ENCODE data around the gene SP140L. TPM values are rescaled to one million over a fixed set of nuclear protein-coding genes. Genes with fewer than 3 reads are reported as not detected.

SP140L gene
- total RNA-seq, 1 experiment from 2014 or later, result 16.6 TPM

DNA sequence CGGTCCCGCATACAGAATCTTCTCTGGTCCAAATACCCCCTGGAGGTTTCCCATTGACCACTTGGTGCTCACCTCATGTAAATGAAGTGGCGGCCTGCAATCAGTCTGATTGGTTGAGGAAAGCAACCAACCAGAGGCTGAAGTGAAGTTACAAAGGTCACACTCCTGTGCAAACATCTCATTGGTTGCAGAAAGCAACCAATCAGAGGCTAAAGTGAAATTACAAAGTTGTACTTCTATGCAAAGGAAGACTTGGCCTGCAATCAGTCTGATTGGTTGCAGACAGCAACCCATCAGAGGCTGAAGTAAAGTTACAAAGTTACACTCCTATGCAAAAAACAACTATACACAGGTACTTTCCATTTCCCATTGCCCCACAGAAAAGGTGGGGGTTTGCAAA is 86.5 kb downstream of the SP140L start:
- in situ Hi-C loops (cut with HindIII; ENCODE audit: low pct_unique_long_range_greater_than_20kb, low sequenced_read_pairs) (no loop called here), intact Hi-C loops (cut with micrococcal nuclease; ENCODE audit: unreplicated experiment) (no loop called here)
- ChIA-PET POLR2A (no interaction called here), CTCF (no interaction called here)
- H3K36me3 ChIP-seq (ENCODE audit: control insufficient read depth, insufficient read depth, low read length), result no peaks in the 10 kb centered on the region
- BruUV-seq (replicated peaks), result no TSS peak
- H3K9me3 ChIP-seq (ENCODE audit: control insufficient read depth, insufficient read depth, low read depth, low read length), result no peaks in the 10 kb centered on the region
- H3K4me3 ChIP-seq (ENCODE audit: low read depth in 2 of 2, low read length in 2 of 2), result no peak overlapping the region
- no peak for DNase-seq (ENCODE audit: low read depth, low spot score)
- H3K27ac ChIP-seq (ENCODE audit: low read length), result no peak overlapping the region
- TF ChIP-seq TCF7L2 (IDR thresholded peaks at IDR 0.05; ENCODE audit: low read depth, low read length) (no peak), SIN3A (IDR thresholded peaks at IDR 0.05; ENCODE audit: borderline replicate concordance, insufficient read depth, low read depth, low read length) (no peak), POLR2AphosphoS5 (IDR thresholded peaks at IDR 0.05; ENCODE audit: low read depth, low read length) (no peak)
- TF ChIP-seq, protein P1, sequence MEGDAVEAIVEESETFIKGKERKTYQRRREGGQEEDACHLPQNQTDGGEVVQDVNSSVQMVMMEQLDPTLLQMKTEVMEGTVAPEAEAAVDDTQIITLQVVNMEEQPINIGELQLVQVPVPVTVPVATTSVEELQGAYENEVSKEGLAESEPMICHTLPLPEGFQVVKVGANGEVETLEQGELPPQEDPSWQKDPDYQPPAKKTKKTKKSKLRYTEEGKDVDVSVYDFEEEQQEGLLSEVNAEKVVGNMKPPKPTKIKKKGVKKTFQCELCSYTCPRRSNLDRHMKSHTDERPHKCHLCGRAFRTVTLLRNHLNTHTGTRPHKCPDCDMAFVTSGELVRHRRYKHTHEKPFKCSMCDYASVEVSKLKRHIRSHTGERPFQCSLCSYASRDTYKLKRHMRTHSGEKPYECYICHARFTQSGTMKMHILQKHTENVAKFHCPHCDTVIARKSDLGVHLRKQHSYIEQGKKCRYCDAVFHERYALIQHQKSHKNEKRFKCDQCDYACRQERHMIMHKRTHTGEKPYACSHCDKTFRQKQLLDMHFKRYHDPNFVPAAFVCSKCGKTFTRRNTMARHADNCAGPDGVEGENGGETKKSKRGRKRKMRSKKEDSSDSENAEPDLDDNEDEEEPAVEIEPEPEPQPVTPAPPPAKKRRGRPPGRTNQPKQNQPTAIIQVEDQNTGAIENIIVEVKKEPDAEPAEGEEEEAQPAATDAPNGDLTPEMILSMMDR (IDR thresholded peaks at IDR 0.05), result no peak
- no peak for ATAC-seq
- peaks cover 20% of the 10 kb centered on the region for H3K4me1 ChIP-seq (ENCODE audit: control insufficient read depth, insufficient read depth, low read length)
- no peaks in the 10 kb centered on the region for H3K27me3 ChIP-seq (ENCODE audit: control insufficient read depth, insufficient read depth, low read length)

DNA sequence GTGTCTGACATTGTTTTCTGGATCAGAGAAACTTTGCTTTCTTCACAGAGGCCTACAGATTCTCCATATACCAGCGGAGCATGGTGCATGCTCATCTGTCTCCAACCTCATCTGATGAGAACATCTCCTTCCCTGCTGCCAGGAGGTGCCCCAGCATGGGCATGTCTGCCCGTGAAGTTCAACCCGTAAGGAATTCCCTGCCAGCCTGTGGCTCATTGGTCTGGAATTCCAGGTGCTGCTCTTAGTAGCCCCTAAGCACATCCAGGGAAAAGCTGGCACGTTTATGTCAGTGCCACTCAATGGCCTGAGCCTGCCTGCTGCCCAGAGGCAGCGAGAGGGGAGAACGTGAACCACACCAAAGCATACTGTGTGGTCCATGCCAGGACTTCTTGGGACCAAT is 87.3 kb downstream of the SP140L start:
- Histone ChIP-seq H3K9me3 (ENCODE audit: control insufficient read depth, insufficient read depth, low read depth, low read length) (no peaks in the 10 kb centered on the region), H3K4me3 (ENCODE audit: low read depth in 2 of 2, low read length in 2 of 2) (no peak overlapping the region), H3K4me1 (ENCODE audit: control insufficient read depth, insufficient read depth, low read length) (peaks cover 26% of the 10 kb centered on the region), H3K27me3 (ENCODE audit: control insufficient read depth, insufficient read depth, low read length) (no peaks in the 10 kb centered on the region), H3K36me3 (ENCODE audit: control insufficient read depth, insufficient read depth, low read length) (no peaks in the 10 kb centered on the region), H3K27ac (ENCODE audit: low read length) (0 out of 2 replicates have a peak overlapping the region, but pooled peaks have one; percentile 12)
- in situ Hi-C loops (cut with HindIII; ENCODE audit: low pct_unique_long_range_greater_than_20kb, low sequenced_read_pairs), result no loop called here
- CTCF ChIA-PET, result no interaction called here
- POLR2A ChIA-PET, result no interaction called here
- intact Hi-C loops (cut with micrococcal nuclease; ENCODE audit: unreplicated experiment), result no loop called here
- TF ChIP-seq, protein P2, sequence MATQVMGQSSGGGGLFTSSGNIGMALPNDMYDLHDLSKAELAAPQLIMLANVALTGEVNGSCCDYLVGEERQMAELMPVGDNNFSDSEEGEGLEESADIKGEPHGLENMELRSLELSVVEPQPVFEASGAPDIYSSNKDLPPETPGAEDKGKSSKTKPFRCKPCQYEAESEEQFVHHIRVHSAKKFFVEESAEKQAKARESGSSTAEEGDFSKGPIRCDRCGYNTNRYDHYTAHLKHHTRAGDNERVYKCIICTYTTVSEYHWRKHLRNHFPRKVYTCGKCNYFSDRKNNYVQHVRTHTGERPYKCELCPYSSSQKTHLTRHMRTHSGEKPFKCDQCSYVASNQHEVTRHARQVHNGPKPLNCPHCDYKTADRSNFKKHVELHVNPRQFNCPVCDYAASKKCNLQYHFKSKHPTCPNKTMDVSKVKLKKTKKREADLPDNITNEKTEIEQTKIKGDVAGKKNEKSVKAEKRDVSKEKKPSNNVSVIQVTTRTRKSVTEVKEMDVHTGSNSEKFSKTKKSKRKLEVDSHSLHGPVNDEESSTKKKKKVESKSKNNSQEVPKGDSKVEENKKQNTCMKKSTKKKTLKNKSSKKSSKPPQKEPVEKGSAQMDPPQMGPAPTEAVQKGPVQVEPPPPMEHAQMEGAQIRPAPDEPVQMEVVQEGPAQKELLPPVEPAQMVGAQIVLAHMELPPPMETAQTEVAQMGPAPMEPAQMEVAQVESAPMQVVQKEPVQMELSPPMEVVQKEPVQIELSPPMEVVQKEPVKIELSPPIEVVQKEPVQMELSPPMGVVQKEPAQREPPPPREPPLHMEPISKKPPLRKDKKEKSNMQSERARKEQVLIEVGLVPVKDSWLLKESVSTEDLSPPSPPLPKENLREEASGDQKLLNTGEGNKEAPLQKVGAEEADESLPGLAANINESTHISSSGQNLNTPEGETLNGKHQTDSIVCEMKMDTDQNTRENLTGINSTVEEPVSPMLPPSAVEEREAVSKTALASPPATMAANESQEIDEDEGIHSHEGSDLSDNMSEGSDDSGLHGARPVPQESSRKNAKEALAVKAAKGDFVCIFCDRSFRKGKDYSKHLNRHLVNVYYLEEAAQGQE (IDR thresholded peaks at IDR 0.05; ENCODE audit: insufficient read depth in 1 of 2, low read depth in 2 of 2, low read length in 1 of 2), result no peak
- TF ChIP-seq, protein P1 (IDR thresholded peaks at IDR 0.05), result no peak
- TF ChIP-seq SIN3A (IDR thresholded peaks at IDR 0.05; ENCODE audit: borderline replicate concordance, insufficient read depth, low read depth, low read length) (no peak), POLR2AphosphoS5 (IDR thresholded peaks at IDR 0.05; ENCODE audit: low read depth, low read length) (no peak), TCF7L2 (IDR thresholded peaks at IDR 0.05; ENCODE audit: low read depth, low read length) (no peak)
- ATAC-seq, result no peak
- BruUV-seq (replicated peaks), result no TSS peak
- no peak for DNase-seq (ENCODE audit: low read depth, low spot score)
